Keratinocyte (primary cell): Measurements from ENCODE around the gene EPHA6.

Experiments
- CTCF ChIP-seq, 3 experiments: IDR thresholded peaks in 1 of 3; conservative IDR thresholded peaks in 1 of 3; optimal IDR thresholded peaks in 1 of 3; 2 replicates in 2 of 3; 3 replicates in 1 of 3; pipeline versions ENCODE3 to v1.5.1; 2011; ENCODE audit warnings: low read length in 3 of 3, mild to moderate bottlenecking in 3 of 3, moderate library complexity in 2 of 3, control low read depth in 1 of 3, inconsistent platforms in 1 of 3; ENCODE audit not compliant: insufficient read depth in 2 of 3; ENCODE audit errors: extremely low read depth in 1 of 3
- EZH2 ChIP-seq: IDR thresholded peaks from one replicate; pipeline ENCODE4 v1.6.1; 2012; ENCODE audit warnings: inconsistent platforms, mild to moderate bottlenecking, low read length, moderate library complexity

GRCh38 chr3:97470481-97470880 lies 656.1 kb downstream of the EPHA6 start:
- TF ChIP-seq CTCF (optimal IDR thresholded peaks at IDR 0.05 in 1 of 3, IDR thresholded peaks at IDR 0.05 in 1 of 3, conservative IDR thresholded peaks at IDR 0.05 in 1 of 3; ENCODE audit: extremely low read depth in 1 of 3, insufficient read depth in 2 of 3, low read length in 3 of 3) (no peak), EZH2 (no peak)
